CD4-positive, alpha-beta T cell (primary cell): ENCODE measurements around the gene ROBO2. TPM values are rescaled to one million over a fixed set of nuclear protein-coding genes. Genes with fewer than 3 reads are reported as not detected.

Experiments
- ATAC-seq: fragments of 200-7000 bp; cut with Tn5 transposase; one replicate; pipeline ENCODE4 v1.10.0; 2022; ENCODE audit warnings: mild to moderate bottlenecking; ENCODE audit not compliant: poor library complexity
- CTCF ChIA-PET: fragments of 350-600 bp; sonication (Branson Sonifier 250); formaldehyde crosslinking; loops from one replicate; lab custom pipeline; 2021; ENCODE audit warnings: antibody characterized with exemption, inconsistent platforms; lab: Charles Lee
- POLR2A ChIA-PET: fragments of 350-600 bp; sonication (Branson Sonifier 250); formaldehyde crosslinking; loops from one replicate; lab custom pipeline; 2021; ENCODE audit warnings: antibody characterized with exemption, inconsistent platforms; lab: Charles Lee
- DNase-seq, 14 experiments: peaks; one replicate each; pipeline ENCODE4 v3.0.0-alpha.2; 2013 to 2020; ENCODE audit warnings: mixed read lengths in 2 of 14
- H3K27ac ChIP-seq, 2 donors: one replicate each; pipeline versions ENCODE4 v1.5.1 to v1.7.0; 2013; ENCODE audit warnings: low read length in 2 of 2, low read depth in 1 of 2, mild to moderate bottlenecking in 1 of 2
- H3K27me3 ChIP-seq, 2 experiments: 1 replicate in 1 of 2; 2 replicates in 1 of 2; pipeline versions ENCODE4 v1.6.1 to v1.7.0; 2013; ENCODE audit warnings: low read length in 2 of 2, control low read depth in 1 of 2, mild to moderate bottlenecking in 1 of 2, moderate library complexity in 1 of 2; ENCODE audit not compliant: insufficient read depth in 2 of 2, control insufficient read depth in 1 of 2
- H3K36me3 ChIP-seq: one replicate; pipeline ENCODE4 v1.6.1; 2013; ENCODE audit warnings: low read length, control low read depth; ENCODE audit not compliant: insufficient read depth
- H3K4me1 ChIP-seq: one replicate; pipeline ENCODE4 v1.6.1; 2013; ENCODE audit warnings: low read length, control low read depth; ENCODE audit not compliant: insufficient read depth
- H3K4me3 ChIP-seq: one replicate; pipeline ENCODE4 v1.5.1; 2013; ENCODE audit warnings: mild to moderate bottlenecking, low read length, moderate library complexity
- H3K9me3 ChIP-seq, 2 experiments: 1 replicate in 1 of 2; 2 replicates in 1 of 2; pipeline versions ENCODE4 v1.6.1 to v1.7.0; 2013; ENCODE audit warnings: low read length in 2 of 2, mild to moderate bottlenecking in 2 of 2, control low read depth in 1 of 2, moderate library complexity in 1 of 2; ENCODE audit not compliant: control insufficient read depth in 1 of 2, insufficient read depth in 1 of 2
- H3K27ac Mint-ChIP-seq: one replicate; pipeline ENCODE4 v1.8.0; 2020; ENCODE audit warnings: mixed read lengths
- H3K27me3 Mint-ChIP-seq: one replicate; pipeline ENCODE4 v1.8.0; 2021; ENCODE audit warnings: mixed read lengths
- H3K36me3 Mint-ChIP-seq: one replicate; pipeline ENCODE4 v1.8.0; 2021; ENCODE audit warnings: low read depth, mixed read lengths
- H3K4me1 Mint-ChIP-seq: one replicate; pipeline ENCODE4 v1.8.0; 2021; ENCODE audit warnings: low read depth, mixed read lengths
- H3K4me3 Mint-ChIP-seq: one replicate; pipeline ENCODE4 v1.8.0; 2020; ENCODE audit warnings: mild to moderate bottlenecking, mixed read lengths
- H3K9me3 Mint-ChIP-seq: one replicate; pipeline ENCODE4 v1.8.0; 2020; ENCODE audit warnings: mixed read lengths
- CTCF ChIP-seq: fragments of 200-600 bp; IDR thresholded peaks from one replicate; pipeline ENCODE4 v1.8.0; 2022; ENCODE audit warnings: antibody characterized with exemption, mild to moderate bottlenecking
- intact Hi-C, 2 experiments: fragments of 100-400 bp; cut with DNase I in 1 of 2; cut with micrococcal nuclease in 1 of 2; formaldehyde crosslinking; loops; one replicate each; pipeline versions ENCODE4 v1.15.1 to v1.9.0; 2023 to 2025; cut with DNase I, micrococcal nuclease
- polyA plus RNA-seq, 2 donors: library from polyadenylated mRNA; unstranded; fragments of 120-200 nt; gene quantifications; one replicate each; pipeline ENCODE4 v1.2.1, GENCODE V29; 2013
- total RNA-seq, 174 experiments: library from RNA in 2 of 174; stranded (reverse) in 2 of 174; gene quantifications; one replicate each; pipeline ENCODE4 v1.2.3 and lab custom pipeline; 2021 to 2026

Gene ROBO2
- total RNA-seq: not detected
- not detected for polyA plus RNA-seq (2013, experiment 1 of 2)
- polyA plus RNA-seq (2013, experiment 2 of 2): 0.12 TPM
- 0 to 0.12 (median 0) reads per million in 172 experiments for total RNA-seq (lab: John Stamatoyannopoulos, UW)

GRCh38 chr3:77039606-77040171 is at the start of gene ROBO2:
Gene ROBO2, plus strand, starts transcription at chr3:77040099. Its CDS starts 687 bp downstream, at chr3:77040786.
- ChIA-PET CTCF (no interaction called here), POLR2A (no interaction called here)
- H3K4me3 ChIP-seq: no peak within 1 kb of the TSS
- no peak within 1 kb of the TSS for H3K27ac ChIP-seq
- H3K36me3 Mint-ChIP-seq: no peaks in the 10 kb centered on the region
- H3K9me3 Mint-ChIP-seq: peaks cover 6% of the 10 kb centered on the region
- H3K9me3 ChIP-seq: peaks cover 5 to 19% of the 10 kb centered on the region in 2 experiments
- no peak within 1 kb of the TSS for H3K4me3 Mint-ChIP-seq
- intact Hi-C loops: no loop called here
- TF ChIP-seq CTCF: no peak
- no peak within 1 kb of the TSS for H3K27ac Mint-ChIP-seq
- peaks cover 52% of the 10 kb centered on the region for H3K27me3 Mint-ChIP-seq
- no peaks in the 10 kb centered on the region for H3K36me3 ChIP-seq
- H3K4me1 Mint-ChIP-seq: no peaks in the 10 kb centered on the region
- H3K4me1 ChIP-seq: no peaks in the 10 kb centered on the region
- H3K27me3 ChIP-seq: peaks cover 10 to 39% of the 10 kb centered on the region in 2 experiments
- DNase-seq (no peak), ATAC-seq (no peak)

GRCh38 chr3:76990606-76991005 is 49.3 kb upstream of the ROBO2 start:
- intact Hi-C loops: no loop called here
- DNase-seq (no peak), ATAC-seq (no peak)
- no peaks in the 10 kb centered on the region for H3K4me1 Mint-ChIP-seq
- TF ChIP-seq CTCF: no peak
- no peaks in the 10 kb centered on the region for H3K27me3 ChIP-seq
- no peak overlapping the region for H3K27ac ChIP-seq
- H3K27ac Mint-ChIP-seq: no peak overlapping the region
- H3K4me1 ChIP-seq: no peaks in the 10 kb centered on the region
- CTCF ChIA-PET: no interaction called here
- POLR2A ChIA-PET: no interaction called here
- no peaks in the 10 kb centered on the region for H3K36me3 Mint-ChIP-seq
- no peak overlapping the region for H3K4me3 ChIP-seq
- H3K9me3 Mint-ChIP-seq: peaks cover 6% of the 10 kb centered on the region
- no peak overlapping the region for H3K4me3 Mint-ChIP-seq
- H3K27me3 Mint-ChIP-seq: no peaks in the 10 kb centered on the region
- H3K9me3 ChIP-seq: peaks cover 0 to 12% of the 10 kb centered on the region in 2 experiments
- no peaks in the 10 kb centered on the region for H3K36me3 ChIP-seq

- no peak overlapping the region for H3K4me3 ChIP-seq
- no peak for TF ChIP-seq CTCF
- no peaks in the 10 kb centered on the region for H3K27me3 ChIP-seq
- no peaks in the 10 kb centered on the region for H3K36me3 ChIP-seq
- Mint-ChIP-seq H3K4me3 (no peak overlapping the region), H3K4me1 (no peaks in the 10 kb centered on the region), H3K9me3 (peaks cover 6% of the 10 kb centered on the region), H3K27me3 (no peaks in the 10 kb centered on the region), H3K36me3 (no peaks in the 10 kb centered on the region), H3K27ac (no peak overlapping the region)
- DNase-seq (no peak), ATAC-seq (no peak)
- CTCF ChIA-PET: no interaction called here
- POLR2A ChIA-PET: no interaction called here
- no peak overlapping the region for H3K27ac ChIP-seq
- no peaks in the 10 kb centered on the region for H3K4me1 ChIP-seq
- intact Hi-C loops: no loop called here
- H3K9me3 ChIP-seq: peaks cover 0 to 12% of the 10 kb centered on the region in 2 experiments
Measured at GRCh38 chr3:76991165-76991564, 48.7 kb upstream of the ROBO2 start.
